Epithelial cell of esophagus (primary cell): ENCODE data around the gene TSPAN3.

Experiments
- DNase-seq: peaks from one replicate; pipeline ENCODE4 v3.0.0; 2010; ENCODE audit warnings: low read depth
- H3K4me3 ChIP-seq: 2 replicates; pipeline ENCODE4 v1.5.1; 2011; ENCODE audit warnings: mild to moderate bottlenecking, low read length, control low read depth
- TF ChIP-seq, protein P1 (sequence below): IDR thresholded peaks from 2 replicates; pipeline ENCODE4 v1.5.1; 2011; ENCODE audit warnings: low read depth, mild to moderate bottlenecking, low read length, control low read depth, inconsistent platforms; ENCODE audit not compliant: insufficient read depth; ENCODE audit errors: missing control alignments

Gene TSPAN3

DNA sequence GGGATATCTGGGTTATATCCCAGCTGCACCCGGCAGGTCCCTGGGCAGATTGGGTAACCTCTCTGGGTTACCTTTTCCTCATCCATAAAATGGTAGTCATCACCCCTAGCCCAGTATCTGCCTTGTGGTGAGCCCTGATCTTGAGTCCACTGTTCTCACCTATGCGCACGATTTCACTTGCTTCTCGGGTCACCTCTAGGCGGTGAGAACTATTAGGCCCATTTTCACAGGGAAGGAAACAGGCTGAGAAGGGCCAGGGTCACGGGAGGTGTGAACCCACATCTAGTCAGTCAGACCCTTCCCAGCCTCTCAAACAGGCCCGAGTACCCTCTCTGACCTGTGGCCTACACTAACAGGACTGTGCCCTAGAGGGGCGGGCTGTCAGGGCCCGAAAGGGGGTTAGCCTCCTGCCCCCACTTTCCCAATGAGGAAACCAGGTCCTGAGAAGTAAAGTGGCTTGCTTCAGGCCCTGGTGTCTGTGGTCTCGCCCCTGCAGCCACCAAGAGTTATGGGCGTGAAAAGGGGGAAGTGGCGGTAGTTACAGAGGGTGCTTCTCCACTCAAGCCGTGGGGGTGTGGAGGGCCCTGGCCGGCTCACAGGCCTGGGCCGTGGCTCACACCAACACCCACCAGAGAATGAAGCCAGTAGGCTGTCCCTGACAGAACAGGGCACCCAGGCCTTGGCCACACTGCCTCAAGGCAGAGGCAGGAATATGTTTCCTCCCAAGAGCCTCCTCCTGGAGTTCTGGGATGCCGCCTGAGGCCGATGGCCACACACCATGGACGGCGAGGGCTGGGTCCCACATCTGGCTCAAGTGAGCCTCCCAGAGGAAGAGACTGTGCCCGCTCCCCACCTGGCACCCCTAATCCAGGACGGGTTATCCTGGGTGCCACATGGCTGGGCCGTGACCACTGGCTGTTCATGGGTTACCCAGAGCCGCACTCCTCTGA lies 56.5 kb downstream of the TSPAN3 start:
- TF ChIP-seq, protein P1, sequence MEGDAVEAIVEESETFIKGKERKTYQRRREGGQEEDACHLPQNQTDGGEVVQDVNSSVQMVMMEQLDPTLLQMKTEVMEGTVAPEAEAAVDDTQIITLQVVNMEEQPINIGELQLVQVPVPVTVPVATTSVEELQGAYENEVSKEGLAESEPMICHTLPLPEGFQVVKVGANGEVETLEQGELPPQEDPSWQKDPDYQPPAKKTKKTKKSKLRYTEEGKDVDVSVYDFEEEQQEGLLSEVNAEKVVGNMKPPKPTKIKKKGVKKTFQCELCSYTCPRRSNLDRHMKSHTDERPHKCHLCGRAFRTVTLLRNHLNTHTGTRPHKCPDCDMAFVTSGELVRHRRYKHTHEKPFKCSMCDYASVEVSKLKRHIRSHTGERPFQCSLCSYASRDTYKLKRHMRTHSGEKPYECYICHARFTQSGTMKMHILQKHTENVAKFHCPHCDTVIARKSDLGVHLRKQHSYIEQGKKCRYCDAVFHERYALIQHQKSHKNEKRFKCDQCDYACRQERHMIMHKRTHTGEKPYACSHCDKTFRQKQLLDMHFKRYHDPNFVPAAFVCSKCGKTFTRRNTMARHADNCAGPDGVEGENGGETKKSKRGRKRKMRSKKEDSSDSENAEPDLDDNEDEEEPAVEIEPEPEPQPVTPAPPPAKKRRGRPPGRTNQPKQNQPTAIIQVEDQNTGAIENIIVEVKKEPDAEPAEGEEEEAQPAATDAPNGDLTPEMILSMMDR, result no peak
- no peak overlapping the region for H3K4me3 ChIP-seq
- DNase-seq, result no peak

DNA sequence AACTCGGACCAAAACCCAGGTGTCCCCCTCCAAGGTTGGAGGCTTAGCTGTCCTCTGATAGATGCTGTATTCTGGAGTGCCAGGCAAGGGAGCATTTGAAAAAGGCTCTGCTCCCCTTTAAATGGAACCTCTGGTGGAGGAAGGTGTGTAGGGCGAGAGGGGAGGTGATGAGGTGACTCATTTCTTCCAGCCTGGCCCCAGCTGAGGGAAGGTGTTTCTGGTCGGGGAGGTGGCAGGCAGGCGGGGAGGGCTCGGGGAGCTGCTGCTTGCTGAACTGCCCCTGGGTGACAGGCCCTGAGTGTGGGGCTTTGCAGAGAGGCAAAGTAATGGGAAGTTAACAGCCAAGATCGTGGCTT lies 57.2 kb downstream of the TSPAN3 start:
- DNase-seq, result peak; percentile 48
- TF ChIP-seq, protein P1, result no peak
- no peak overlapping the region for H3K4me3 ChIP-seq

DNA sequence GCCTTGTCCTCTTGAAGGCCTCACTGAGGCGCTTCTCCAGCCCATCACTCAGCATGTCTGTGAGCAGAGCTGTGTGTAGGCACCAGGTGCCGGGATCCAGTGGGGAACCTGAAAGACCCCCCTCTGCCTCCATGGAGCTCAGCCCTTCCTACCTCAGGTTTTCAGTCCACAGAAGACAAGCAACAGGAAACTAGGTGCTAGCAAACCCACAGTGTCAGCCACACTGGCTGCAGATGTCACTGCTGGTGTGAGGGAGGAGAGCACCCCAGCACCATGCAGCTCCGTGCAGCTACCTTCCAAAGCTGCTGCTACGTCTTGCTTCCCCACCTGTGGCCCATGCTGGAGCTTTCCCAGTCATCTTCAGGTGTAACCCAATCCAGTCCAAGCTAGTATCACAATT lies 58.0 kb downstream of the TSPAN3 start:
- no peak overlapping the region for H3K4me3 ChIP-seq
- DNase-seq, result no peak
- TF ChIP-seq, protein P1, result no peak

DNA sequence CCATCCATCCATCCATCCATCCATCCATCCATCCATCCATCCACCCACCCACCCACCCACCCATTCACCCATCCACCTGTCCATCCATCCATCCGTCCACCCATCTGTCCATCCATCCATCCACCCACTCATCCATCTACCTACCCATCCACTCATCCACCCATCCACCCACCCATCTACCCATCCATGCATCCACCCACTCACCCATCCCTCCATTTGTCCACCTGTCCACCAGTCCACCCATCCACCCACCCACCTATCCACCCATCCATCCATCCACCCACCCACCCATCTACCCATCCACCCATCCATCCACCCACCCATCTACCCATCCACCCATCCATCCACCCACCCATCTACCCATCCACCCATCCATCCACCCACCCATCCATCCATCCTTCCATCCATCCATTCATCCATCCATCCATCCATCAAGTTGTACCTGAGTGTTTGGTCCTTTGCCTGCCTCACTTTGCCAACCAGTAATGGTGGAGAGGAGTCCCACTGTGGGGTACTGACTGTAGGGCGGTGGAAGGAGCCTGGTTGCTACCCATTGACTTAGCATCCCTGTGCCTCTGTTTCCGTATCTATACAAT lies 58.7 kb downstream of the TSPAN3 start:
- TF ChIP-seq, protein P1, result no peak
- no peak for DNase-seq
- no peak overlapping the region for H3K4me3 ChIP-seq

DNA sequence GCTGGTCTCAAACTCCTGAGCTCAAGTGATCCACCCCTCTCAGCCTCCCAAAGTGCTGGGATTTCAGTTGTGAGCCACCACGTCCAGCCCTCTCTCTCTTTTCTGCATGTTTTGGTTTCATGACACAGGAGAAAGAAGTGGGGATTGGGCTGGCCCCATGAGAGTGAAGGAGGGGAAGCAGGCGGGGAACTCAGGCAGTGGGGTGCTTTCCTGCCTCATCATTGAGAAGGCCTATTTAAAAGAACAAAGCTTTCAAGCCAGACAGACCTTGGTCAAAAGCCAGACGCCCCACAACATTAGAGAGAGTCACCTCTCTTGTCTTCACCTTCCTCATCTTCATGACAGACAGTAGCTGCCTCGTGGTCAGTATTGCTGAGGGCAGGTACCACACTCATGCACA lies 60.1 kb downstream of the TSPAN3 start:
- TF ChIP-seq, protein P1, result no peak
- no peak for DNase-seq
- no peak overlapping the region for H3K4me3 ChIP-seq

DNA sequence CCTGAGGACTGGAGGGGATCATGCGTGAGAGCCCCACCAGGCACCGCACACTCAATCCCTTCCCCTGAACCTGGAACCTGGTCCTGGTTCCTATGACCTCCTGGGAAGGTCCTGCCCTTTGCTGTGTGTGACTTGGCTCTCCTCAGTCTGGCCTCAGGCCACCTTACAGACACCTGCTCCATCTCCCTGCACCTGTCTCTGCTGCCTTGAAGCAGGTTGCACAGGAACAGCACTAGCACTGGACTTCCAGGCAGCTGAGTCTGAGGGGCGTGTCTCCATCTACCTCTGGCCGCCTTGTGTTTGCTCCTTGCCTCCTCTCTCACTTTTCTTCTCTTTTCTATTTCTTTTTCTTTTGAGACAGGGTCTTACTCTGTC lies 60.6 kb downstream of the TSPAN3 start:
- TF ChIP-seq, protein P1, result no peak
- DNase-seq, result no peak
- no peak overlapping the region for H3K4me3 ChIP-seq
